T-helper 22 cell (primary cell): ENCODE results near the gene ZNF628.
"Not testable (repeated sequence)": the region's sequence is repeated elsewhere in the genome, so short reads cannot be mapped to it uniquely, and the experiment has no call there.

Experiments used
- DNase-seq: peaks from one replicate; pipeline ENCODE4 v3.0.0-alpha.2; 2020; ENCODE audit warnings: low read depth

ZNF628 gene

GRCh38 chr19:55476100-55476775 lies at the start of gene ZNF628:
Gene ZNF628 (plus strand): TSS chr19:55476617. CDS start chr19:55479911, 3,294 bp downstream.
- peak; percentile 96 for DNase-seq

DNA sequence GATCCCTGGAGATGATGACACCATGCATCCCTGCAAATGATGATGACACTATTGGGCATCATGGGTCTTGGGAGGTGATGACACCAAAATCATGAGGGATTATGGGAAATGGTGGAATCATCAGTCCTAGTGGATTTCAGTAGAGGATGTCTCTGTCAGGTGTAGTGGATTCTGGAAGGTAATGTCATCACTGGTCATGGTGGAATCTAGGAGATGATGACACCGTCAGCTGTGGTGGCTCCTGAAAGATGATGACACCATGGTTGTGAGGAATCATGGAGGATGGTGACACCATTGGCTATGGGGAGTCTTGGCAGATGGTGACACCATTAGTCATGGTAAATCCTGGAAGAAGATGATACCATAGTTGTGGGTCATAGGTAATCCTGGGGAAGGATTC lies 45.2 kb upstream of the ZNF628 start:
- no peak for DNase-seq

- DNase-seq: no peak
These were observed 44.0 kb upstream of the ZNF628 start for GRCh38 chr19:55432241-55432959.

- DNase-seq: no peak
These were observed 43.1 kb upstream of the ZNF628 start for GRCh38 chr19:55433292-55433691.

GRCh38 chr19:55434356-55434919 lies 42.0 kb upstream of the ZNF628 start:
- no peak for DNase-seq

DNA sequence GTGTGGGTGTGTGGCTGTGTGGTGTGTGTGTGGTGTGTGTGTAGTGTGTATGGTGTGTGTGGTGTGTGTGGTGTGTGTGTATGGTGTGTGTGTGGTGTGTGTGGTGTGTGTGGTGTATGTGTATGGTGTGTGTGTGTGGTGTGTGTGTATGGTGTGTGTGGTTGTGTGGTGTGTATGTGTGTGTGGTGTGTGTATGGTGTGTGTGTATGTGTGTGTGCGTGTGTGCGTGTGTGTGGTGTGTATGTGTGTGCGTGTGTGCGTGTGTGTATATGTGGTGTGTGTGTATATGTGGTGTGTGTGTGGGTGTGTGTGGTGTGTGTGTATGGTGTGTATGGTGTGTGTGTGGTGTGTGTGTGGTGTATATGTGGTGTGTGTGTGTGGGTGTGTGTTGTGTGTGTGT lies 41.4 kb upstream of the ZNF628 start:
- no peak for DNase-seq

GRCh38 chr19:55436847-55437246 lies 39.6 kb upstream of the ZNF628 start:
- DNase-seq: no peak

GRCh38 chr19:55437410-55437809 lies 39.0 kb upstream of the ZNF628 start:
- DNase-seq: no peak

DNA sequence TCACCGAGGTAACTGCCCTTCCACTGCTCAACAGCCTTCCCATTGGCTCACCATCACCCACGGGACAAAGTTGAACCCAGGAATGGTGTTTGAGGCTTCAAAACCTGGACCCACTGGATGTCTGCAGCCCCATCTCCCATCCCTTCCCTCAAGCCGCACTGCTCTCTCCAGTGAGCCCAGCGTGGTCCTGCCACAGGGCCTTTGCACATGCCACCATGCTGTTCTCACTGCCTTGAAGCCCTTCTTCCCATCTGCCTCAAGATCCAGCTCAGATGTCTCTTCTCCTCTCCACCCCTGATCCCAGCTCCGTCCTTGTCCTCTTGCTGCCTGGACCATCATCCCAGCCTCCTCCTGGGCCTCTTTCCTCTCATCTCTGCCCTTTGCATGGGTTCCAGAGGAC lies 37.4 kb upstream of the ZNF628 start:
- no peak for DNase-seq

GRCh38 chr19:55440411-55441105 lies 35.9 kb upstream of the ZNF628 start:
- DNase-seq: no peak

DNA sequence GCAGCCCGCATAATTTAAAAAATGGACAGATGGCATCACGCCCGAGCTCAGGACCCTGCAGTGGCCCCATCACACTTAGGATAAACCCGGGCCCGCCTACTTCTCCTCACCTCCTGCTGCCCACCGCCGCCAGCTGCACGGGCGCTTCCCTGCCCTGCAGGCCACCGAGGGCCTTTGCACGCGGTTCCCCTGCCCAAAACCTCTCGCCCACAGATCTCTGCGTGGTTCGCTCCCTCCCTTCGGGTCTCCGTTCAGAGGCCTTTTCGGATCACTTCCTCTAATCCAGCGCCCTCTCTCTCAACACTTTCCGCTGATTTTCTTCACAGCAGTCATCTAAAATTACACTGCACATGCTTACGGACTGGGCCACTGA lies 35.1 kb upstream of the ZNF628 start:
- no peak for DNase-seq

GRCh38 chr19:55441692-55442321 lies 34.6 kb upstream of the ZNF628 start:
- DNase-seq: no peak

- no peak for DNase-seq
These were observed 34.0 kb upstream of the ZNF628 start for GRCh38 chr19:55442372-55442961.

DNA sequence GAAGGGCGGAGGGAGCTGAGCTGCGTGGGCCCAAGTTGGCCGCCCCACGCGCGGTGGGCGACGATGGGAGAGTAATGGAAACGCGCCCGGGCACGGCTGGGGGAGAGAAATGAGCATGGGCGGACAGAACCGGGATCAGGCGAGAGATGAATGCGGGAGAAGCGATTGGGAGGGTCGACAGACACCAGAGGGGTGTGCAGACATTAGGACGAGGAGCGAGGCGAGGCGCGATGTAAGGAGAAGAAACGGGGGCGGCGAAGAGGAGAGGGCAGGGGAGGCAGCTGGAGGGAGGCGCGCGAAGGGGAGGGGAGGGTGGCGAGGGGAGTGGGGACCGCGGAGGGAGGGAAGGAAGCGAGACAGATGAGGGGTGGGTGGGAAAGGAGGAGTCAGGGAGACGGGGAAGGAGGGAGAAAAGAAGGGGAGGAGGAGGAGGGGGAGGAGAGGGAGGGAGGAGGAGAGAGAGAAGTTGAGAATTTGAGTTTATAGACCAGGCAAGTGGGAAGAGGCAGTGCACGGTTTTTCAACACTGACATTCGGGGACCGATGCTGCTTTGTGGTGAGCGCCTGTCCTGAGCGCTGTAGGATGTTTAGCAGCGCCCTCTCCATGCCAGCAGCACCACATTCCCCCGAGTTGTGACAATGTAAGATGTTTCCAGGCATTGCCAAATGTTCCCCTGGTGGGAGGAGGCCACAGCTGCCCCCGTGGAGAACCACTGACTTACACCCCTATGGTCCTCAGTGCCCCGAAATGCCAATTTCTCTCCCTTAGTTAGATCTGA lies 33.2 kb upstream of the ZNF628 start, which contains the start of gene SHISA7:
Gene SHISA7 (minus strand): TSS at position 256 of the 779 bp plus-strand sequence. CDS start 437 bp downstream, outside the sequence.
- no peak for DNase-seq

DNA sequence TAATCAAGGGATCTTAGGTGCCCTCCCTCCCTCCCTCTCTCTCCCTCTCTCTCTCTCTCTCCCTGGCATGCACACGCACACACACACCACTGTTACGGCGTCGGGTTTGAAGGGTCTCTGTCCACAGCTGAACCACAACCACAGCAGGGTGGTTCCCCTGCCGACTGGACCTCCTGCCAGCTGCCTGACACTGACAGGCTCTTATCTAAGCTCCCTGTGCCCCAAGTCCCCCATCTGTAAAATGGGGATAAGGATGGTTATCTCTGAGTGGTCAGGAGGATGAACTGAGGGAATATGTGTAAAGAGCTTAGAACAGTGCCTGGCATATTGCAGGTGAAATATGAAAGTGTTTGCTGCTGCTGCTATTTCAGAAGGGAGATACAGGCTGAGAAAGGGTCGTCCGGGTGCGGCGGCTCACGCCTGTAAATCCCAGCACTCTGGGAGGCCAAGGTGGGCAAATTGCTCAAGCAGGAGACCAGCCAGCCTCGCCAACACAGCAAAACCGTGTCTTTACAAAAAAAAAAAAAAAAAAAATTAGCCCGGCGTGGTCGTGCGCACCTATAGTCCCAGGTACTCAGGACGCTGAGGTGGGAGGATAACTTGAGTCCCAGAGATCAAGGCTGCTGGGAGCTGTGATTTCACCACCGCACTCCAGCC lies 32.5 kb upstream of the ZNF628 start:
- DNase-seq: no peak

DNA sequence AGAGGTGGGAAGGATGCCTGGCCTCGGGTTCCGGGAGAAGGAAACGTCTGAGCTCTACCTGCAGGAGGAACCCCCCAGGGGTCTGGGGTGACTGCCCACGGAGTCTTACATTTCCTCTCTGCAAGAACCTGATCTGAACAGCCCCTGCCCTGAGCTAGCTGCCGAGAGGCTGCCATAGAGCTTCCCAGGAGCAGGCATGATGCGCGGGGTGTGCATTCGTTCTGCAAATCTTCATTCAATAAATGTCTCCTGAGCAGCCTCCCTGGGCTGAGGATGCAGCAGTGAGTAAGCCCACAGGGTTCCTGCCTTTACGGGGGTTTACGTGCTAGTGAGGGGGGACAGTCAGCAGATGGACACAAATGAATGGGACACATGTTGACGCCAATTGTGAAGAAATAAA lies 31.8 kb upstream of the ZNF628 start:
- no peak for DNase-seq

GRCh38 chr19:55446060-55446459 lies 30.4 kb upstream of the ZNF628 start:
- no peak for DNase-seq

GRCh38 chr19:55447421-55448174 lies 28.8 kb upstream of the ZNF628 start:
- no peak for DNase-seq

GRCh38 chr19:55448175-55448490 lies 28.3 kb upstream of the ZNF628 start:
- not testable (repeated sequence) for DNase-seq

DNA sequence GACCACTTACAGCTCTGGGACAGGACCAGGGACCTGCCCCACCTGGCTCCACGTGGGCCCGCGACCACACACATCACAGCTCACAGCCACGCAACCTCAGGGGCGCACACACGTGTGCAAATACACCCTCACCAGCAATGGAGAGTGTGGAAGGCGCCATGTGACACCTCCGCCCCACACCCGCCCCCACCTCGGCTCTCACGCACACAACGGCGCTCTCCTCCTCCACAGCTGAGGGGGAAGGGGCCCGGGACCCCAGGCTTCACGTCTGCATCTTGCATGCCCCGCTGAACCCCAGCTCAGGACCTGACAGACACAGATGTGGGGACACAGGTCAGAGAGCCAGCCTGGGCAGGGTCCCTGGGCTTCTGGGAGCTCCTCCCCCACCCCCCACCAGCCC lies 26.9 kb upstream of the ZNF628 start:
- no peak for DNase-seq
